Stimulated activated CD8-positive, alpha-beta memory T cell treated with anti-CD3 and anti-CD28 coated beads, Interleukin-15, amount 100 ng/mL, for 4 hours (primary cell): ENCODE results near the gene SMG1.
A peak's percentile ranks its signal among the peaks of the same experiment; 100 is the strongest.
"Not testable (repeated sequence)": the region's sequence is repeated elsewhere in the genome, so short reads cannot be mapped to it uniquely, and the experiment has no call there.

ENCODE experiments used
- DNase-seq, 2 donors: peaks; one replicate each; pipeline ENCODE4 v3.0.0-alpha.2; 2020; ENCODE audit warnings: low read depth in 2 of 2

Gene SMG1

GRCh38 chr16:18925986-18926865 is at the start of gene SMG1:
TSS of gene SMG1 (minus strand) at chr16:18926408. CDS start at chr16:18926041, 367 bp downstream.
- peak; percentile 87 to 88 for DNase-seq

- DNase-seq, result no peak
Observed at GRCh38 chr16:18975109-18975508, 48.9 kb upstream of the SMG1 start.

- no peak for DNase-seq
Observed at GRCh38 chr16:18969855-18970240, 43.6 kb upstream of the SMG1 start.

GRCh38 chr16:18969050-18969854 is 43.0 kb upstream of the SMG1 start:
- DNase-seq, result peak; percentile 27 to 59

- DNase-seq, result no peak
Observed at GRCh38 chr16:18966791-18967190, 40.6 kb upstream of the SMG1 start.

GRCh38 chr16:18965555-18965954 is 39.3 kb upstream of the SMG1 start:
- DNase-seq, result no peak

- DNase-seq, result no peak
Observed at GRCh38 chr16:18959031-18959505, 32.9 kb upstream of the SMG1 start.

GRCh38 chr16:18958621-18959029 is 32.4 kb upstream of the SMG1 start:
- DNase-seq, result no peak

GRCh38 chr16:18956658-18957241 is 30.5 kb upstream of the SMG1 start:
- DNase-seq, result not testable (repeated sequence)

- DNase-seq, result not testable (repeated sequence)
Observed at GRCh38 chr16:18955874-18956580, 29.8 kb upstream of the SMG1 start.

- DNase-seq, result no peak
Observed at GRCh38 chr16:18953547-18953946, 27.3 kb upstream of the SMG1 start.

- DNase-seq, result no peak
Observed at GRCh38 chr16:18950469-18951185, 24.4 kb upstream of the SMG1 start.

GRCh38 chr16:18948372-18949020 is 22.3 kb upstream of the SMG1 start:
- no peak for DNase-seq

- no peak for DNase-seq
Observed at GRCh38 chr16:18945233-18945632, 19.0 kb upstream of the SMG1 start.

GRCh38 chr16:18943414-18943813 is 17.2 kb upstream of the SMG1 start:
- DNase-seq, result no peak

GRCh38 chr16:18942061-18942460 is 15.9 kb upstream of the SMG1 start:
- DNase-seq, result no peak

- no peak for DNase-seq
Observed at GRCh38 chr16:18941471-18941870, 15.3 kb upstream of the SMG1 start.

- DNase-seq, result no peak
Observed at GRCh38 chr16:18938986-18939385, 12.8 kb upstream of the SMG1 start.

GRCh38 chr16:18937390-18937789 is 11.2 kb upstream of the SMG1 start:
- no peak for DNase-seq

GRCh38 chr16:18936727-18937340 is 10.6 kb upstream of the SMG1 start:
- DNase-seq, result no peak
